DOHH2 (cell line): ENCODE data around the gene NLGN1.

Source experiments
- H3F3A ChIP-seq: fragments of 200-600 bp; sonication (generic), shearing (Covaris generic); 2 replicates; pipeline ENCODE4 v1.6.0; 2016; ENCODE audit warnings: antibody characterized with exemption, mild to moderate bottlenecking; ENCODE audit not compliant: control insufficient read depth, insufficient read depth
- H3K27ac ChIP-seq: fragments of 200-600 bp; sonication (generic); 2 replicates; pipeline ENCODE4 v1.5.1; 2014; ENCODE audit warnings: low read depth, mild to moderate bottlenecking, low read length, moderate library complexity
- H3K27me3 ChIP-seq: fragments of 200-600 bp; sonication (generic); 2 replicates; pipeline ENCODE4 v1.6.1; 2014; ENCODE audit warnings: mild to moderate bottlenecking, low read length, mixed read lengths; ENCODE audit not compliant: control insufficient read depth
- H3K36me3 ChIP-seq: fragments of 200-600 bp; sonication (generic); 2 replicates; pipeline ENCODE4 v1.6.1; 2014; ENCODE audit warnings: mild to moderate bottlenecking, low read length, moderate library complexity, mixed read lengths; ENCODE audit not compliant: control insufficient read depth
- H3K4me1 ChIP-seq: fragments of 200-600 bp; sonication (generic); 2 replicates; pipeline ENCODE4 v1.6.1; 2014; ENCODE audit warnings: mild to moderate bottlenecking, low read length, mixed read lengths; ENCODE audit not compliant: control insufficient read depth
- H3K4me2 ChIP-seq: fragments of 200-600 bp; sonication (generic); 2 replicates; pipeline ENCODE4 v1.6.0; 2014; ENCODE audit warnings: mild to moderate bottlenecking, low read length, moderate library complexity
- H3K4me3 ChIP-seq: fragments of 200-600 bp; sonication (generic); 2 replicates; pipeline ENCODE4 v1.5.1; 2014; ENCODE audit warnings: mild to moderate bottlenecking, low read length, mixed read lengths
- H3K79me2 ChIP-seq: fragments of 200-600 bp; sonication (generic); 2 replicates; pipeline ENCODE4 v1.6.1; 2014; ENCODE audit warnings: mild to moderate bottlenecking, low read length, mixed read lengths; ENCODE audit not compliant: control insufficient read depth
- H3K9me2 ChIP-seq: fragments of 200-600 bp; sonication (generic); replicated peaks from 2 replicates; pipeline ENCODE4 v1.6.1; 2014; ENCODE audit warnings: mild to moderate bottlenecking, low read length, mixed read lengths; ENCODE audit not compliant: control insufficient read depth
- H3K9me3 ChIP-seq: fragments of 200-600 bp; sonication (generic); 2 replicates; pipeline ENCODE4 v1.6.1; 2014; ENCODE audit warnings: antibody characterized with exemption, low read length, mixed read lengths; ENCODE audit not compliant: control insufficient read depth, insufficient read depth
- H4K20me1 ChIP-seq: fragments of 200-600 bp; sonication (generic); 2 replicates; pipeline ENCODE4 v1.6.0; 2014; ENCODE audit warnings: low read depth, mild to moderate bottlenecking, antibody characterized with exemption, low read length, moderate library complexity; ENCODE audit not compliant: control insufficient read depth, insufficient read depth
- CTCF ChIP-seq: fragments of 200-600 bp; sonication (generic); IDR thresholded peaks from one replicate; pipeline ENCODE4 v1.5.1; 2014; ENCODE audit warnings: antibody characterized with exemption, mild to moderate bottlenecking, low read depth, low read length; ENCODE audit not compliant: poor library complexity, severe bottlenecking
- EZH2phosphoT487 ChIP-seq: fragments of 200-600 bp; sonication (generic); IDR thresholded peaks from 2 replicates; pipeline ENCODE4 v1.6.1; 2017; ENCODE audit warnings: borderline replicate concordance, mild to moderate bottlenecking, antibody characterized with exemption, low read length, moderate library complexity, mixed read lengths

The NLGN1 gene

GRCh38 chr3:173992416-173992815 is 594.9 kb downstream of the NLGN1 start:
- TF ChIP-seq CTCF (no peak), EZH2phosphoT487 (no peak)

GRCh38 chr3:173993299-173993698 is 595.8 kb downstream of the NLGN1 start:
- no peaks in the 10 kb centered on the region for H3K79me2 ChIP-seq
- no peaks in the 10 kb centered on the region for H4K20me1 ChIP-seq
- H3K36me3 ChIP-seq, result no peaks in the 10 kb centered on the region
- no peak overlapping the region for H3K4me3 ChIP-seq
- no peaks in the 10 kb centered on the region for H3K9me2 ChIP-seq
- no peaks in the 10 kb centered on the region for H3K9me3 ChIP-seq
- no peak for TF ChIP-seq CTCF
- TF ChIP-seq EZH2phosphoT487, result no peak
- H3K4me2 ChIP-seq, result no peak overlapping the region
- H3F3A ChIP-seq, result no peaks in the 10 kb centered on the region
- no peaks in the 10 kb centered on the region for H3K4me1 ChIP-seq
- H3K27me3 ChIP-seq, result no peaks in the 10 kb centered on the region
- no peak overlapping the region for H3K27ac ChIP-seq

More at GRCh38 chr3:173992416-173992815, 594.9 kb downstream of the NLGN1 start:
- Histone ChIP-seq H3K79me2 (no peaks in the 10 kb centered on the region), H3K27me3 (no peaks in the 10 kb centered on the region), H4K20me1 (no peaks in the 10 kb centered on the region), H3K27ac (no peak overlapping the region), H3F3A (no peaks in the 10 kb centered on the region), H3K4me2 (no peak overlapping the region), H3K36me3 (no peaks in the 10 kb centered on the region), H3K4me1 (no peaks in the 10 kb centered on the region), H3K9me2 (no peaks in the 10 kb centered on the region), H3K4me3 (no peak overlapping the region), H3K9me3 (no peaks in the 10 kb centered on the region)

- Histone ChIP-seq H3K79me2 (no peaks in the 10 kb centered on the region), H3K9me2 (no peaks in the 10 kb centered on the region), H3K27me3 (no peaks in the 10 kb centered on the region), H3K27ac (no peak overlapping the region), H3F3A (no peaks in the 10 kb centered on the region), H3K4me2 (no peak overlapping the region), H3K9me3 (no peaks in the 10 kb centered on the region), H3K4me1 (no peaks in the 10 kb centered on the region), H3K4me3 (no peak overlapping the region), H4K20me1 (no peaks in the 10 kb centered on the region), H3K36me3 (no peaks in the 10 kb centered on the region)
- TF ChIP-seq CTCF, result no peak
Measured at GRCh38 chr3:174000675-174001074, 603.1 kb downstream of the NLGN1 start.

GRCh38 chr3:174002543-174002942 is 605.0 kb downstream of the NLGN1 start:
- TF ChIP-seq CTCF, result no peak
- TF ChIP-seq EZH2phosphoT487, result no peak
- Histone ChIP-seq H3K9me3 (no peaks in the 10 kb centered on the region), H3K4me2 (no peak overlapping the region), H3K4me1 (no peaks in the 10 kb centered on the region), H3K9me2 (no peaks in the 10 kb centered on the region), H3F3A (no peaks in the 10 kb centered on the region), H3K27ac (no peak overlapping the region), H3K79me2 (no peaks in the 10 kb centered on the region), H3K27me3 (no peaks in the 10 kb centered on the region), H3K4me3 (no peak overlapping the region), H3K36me3 (no peaks in the 10 kb centered on the region), H4K20me1 (no peaks in the 10 kb centered on the region)
